DOHH2 (cell line): ENCODE results near the gene GFOD2.

ENCODE experiments used
- CTCF ChIP-seq: fragments of 200-600 bp; sonication (generic); IDR thresholded peaks from one replicate; pipeline ENCODE4 v1.5.1; 2014; ENCODE audit warnings: antibody characterized with exemption, mild to moderate bottlenecking, low read depth, low read length; ENCODE audit not compliant: poor library complexity, severe bottlenecking
- EZH2phosphoT487 ChIP-seq: fragments of 200-600 bp; sonication (generic); IDR thresholded peaks from 2 replicates; pipeline ENCODE4 v1.6.1; 2017; ENCODE audit warnings: borderline replicate concordance, mild to moderate bottlenecking, antibody characterized with exemption, low read length, moderate library complexity, mixed read lengths

- TF ChIP-seq CTCF (no peak), EZH2phosphoT487 (no peak)
These were observed 64.7 kb downstream of the GFOD2 start for GRCh38 chr16:67654403-67654911.
